HG03280 (cell line): ENCODE measurements around the gene ANKLE1.

ENCODE experiments used
- ATAC-seq: cut with Tn5 transposase; IDR thresholded peaks from one replicate; pipeline ENCODE4 v1.9.1; 2021; ENCODE audit warnings: mild to moderate bottlenecking, moderate library complexity; ENCODE audit not compliant: unreplicated experiment

ANKLE1 gene

GRCh38 chr19:17305216-17305516 is 23.5 kb downstream of the ANKLE1 start:
- ATAC-seq: no peak

GRCh38 chr19:17305517-17306284 is 24.0 kb downstream of the ANKLE1 start, which contains the start of gene MRPL34:
Gene MRPL34, plus strand, starts transcription at chr19:17305872. Its CDS starts 21 bp downstream, at chr19:17305893.
- peak; percentile 68 for ATAC-seq

DNA sequence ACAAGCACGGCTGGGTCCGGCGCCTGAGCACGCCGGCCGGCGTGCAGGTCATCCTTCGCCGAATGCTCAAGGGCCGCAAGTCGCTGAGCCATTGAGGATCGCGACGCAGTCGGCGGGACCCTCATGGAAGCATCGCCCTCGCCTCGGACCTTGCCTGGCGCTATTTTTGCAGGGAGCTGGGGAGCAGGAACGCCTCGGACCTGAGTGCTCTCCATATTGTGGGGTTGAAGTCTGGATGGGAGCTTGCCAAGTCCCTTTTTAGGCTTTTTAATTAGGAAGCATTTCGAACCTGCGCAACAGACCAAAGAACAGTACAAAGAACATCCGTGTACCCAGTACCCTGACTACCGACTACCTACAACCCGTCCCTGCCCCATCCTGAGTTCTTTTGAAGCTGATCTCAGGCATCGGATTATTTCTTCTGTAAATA is 24.6 kb downstream of the ANKLE1 start:
- no peak for ATAC-seq

DNA sequence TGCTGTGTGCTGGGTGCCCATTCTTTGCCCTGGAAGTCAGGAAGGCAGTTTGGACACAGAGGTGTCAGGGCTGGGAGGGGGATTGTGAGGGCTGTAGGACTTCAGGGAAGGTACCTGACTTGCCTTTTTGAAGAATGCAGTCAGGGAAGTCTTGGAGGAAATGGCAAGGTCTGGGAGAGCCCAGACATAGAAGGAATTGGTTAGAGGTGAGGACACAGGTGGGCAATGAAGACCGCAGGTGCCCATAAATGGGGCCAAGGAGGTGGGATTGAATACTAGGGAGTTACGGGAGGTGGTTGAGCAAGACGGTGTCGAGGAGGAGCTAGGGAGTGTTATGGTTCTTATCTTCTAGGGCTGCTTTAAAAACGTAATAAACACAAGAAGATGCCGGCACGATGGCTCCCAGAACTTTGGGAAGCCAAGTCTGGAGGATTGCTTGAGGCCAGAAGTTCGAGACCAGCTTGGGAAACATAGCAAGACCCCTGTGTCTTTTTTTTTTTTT is 26.2 kb downstream of the ANKLE1 start:
- ATAC-seq: no peak

- ATAC-seq: peak; percentile 65
Measured at GRCh38 chr19:17309198-17309964, 27.7 kb downstream of the ANKLE1 start, which contains the start of gene DDA1. Gene DDA1, plus strand, starts transcription at chr19:17309563. Its CDS starts 92 bp downstream, at chr19:17309655.

DNA sequence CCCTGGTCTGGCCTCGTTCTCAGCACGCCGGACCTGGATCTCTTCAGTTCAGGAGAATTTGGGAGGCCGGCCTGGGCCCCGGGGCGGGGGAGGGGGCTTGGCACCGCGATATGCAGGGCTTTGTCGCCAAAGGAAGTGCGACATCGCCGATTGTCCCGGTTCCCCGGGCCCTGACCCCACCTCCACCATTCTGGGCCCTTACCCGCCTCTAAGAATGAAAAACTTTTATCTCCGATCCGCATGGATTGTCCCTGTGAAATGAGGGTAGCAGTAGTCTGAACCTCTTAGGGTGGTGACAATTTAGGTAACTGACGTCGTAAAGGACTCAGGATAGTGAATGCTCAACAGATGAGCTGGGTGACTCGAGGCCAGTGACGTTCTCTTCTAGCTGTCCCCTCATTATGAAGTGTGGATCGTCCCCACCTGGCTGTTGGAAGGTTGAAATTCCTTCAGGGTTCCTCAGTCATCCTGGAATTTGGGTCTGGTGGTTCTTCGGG is 28.3 kb downstream of the ANKLE1 start:
- no peak for ATAC-seq

- no peak for ATAC-seq
Measured at GRCh38 chr19:17311455-17312188, 29.9 kb downstream of the ANKLE1 start.

GRCh38 chr19:17312189-17313113 is 30.8 kb downstream of the ANKLE1 start:
- no peak for ATAC-seq

DNA sequence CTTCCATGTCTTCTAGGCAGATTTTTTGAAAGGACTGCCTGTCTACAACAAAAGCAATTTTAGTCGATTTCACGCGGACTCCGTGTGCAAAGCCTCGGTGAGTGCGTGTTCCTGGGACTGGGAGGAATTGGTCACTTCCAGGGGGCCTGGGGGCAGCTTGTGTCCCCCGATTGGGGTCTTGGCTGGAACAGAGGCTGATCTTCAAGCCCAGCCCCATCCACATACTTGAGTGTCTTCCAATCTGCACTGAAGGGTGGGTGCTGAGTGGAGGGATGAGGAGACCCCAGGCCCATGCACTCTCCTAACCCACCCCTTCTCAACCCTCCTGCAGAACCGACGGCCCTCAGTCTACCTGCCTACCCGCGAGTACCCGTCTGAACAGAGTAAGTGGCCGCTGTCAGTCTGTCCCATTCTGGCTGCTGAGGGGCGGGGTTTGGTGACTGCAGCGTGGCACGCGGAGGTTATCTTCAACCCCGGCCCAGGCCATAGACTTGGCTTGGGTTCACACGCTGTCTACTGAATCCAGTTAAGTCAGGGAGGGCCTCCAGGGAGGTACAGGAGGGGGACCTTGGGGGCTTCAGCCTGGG is 32.4 kb downstream of the ANKLE1 start:
- ATAC-seq: no peak

DNA sequence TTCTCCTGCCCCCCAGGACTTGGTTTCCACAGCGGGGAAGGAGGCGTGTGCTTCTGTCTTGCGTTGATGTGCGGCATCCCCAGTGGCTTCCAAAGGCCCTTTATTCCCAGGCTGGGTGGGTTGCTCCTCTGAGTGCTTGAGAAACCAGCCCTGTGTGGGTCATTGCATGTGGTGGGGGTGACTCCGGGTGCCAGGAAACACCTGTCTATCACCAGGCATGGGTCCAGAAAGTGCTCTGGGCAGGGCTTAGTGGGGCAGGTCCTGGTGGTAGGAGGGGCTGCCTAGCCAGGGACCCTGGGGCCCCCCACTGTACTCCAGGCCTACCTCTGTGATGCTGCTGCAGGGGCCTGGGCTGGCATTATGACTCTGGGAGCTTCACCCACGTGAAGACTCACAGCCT is 37.3 kb downstream of the ANKLE1 start:
- no peak for ATAC-seq

GRCh38 chr19:17319473-17320238 is 38.0 kb downstream of the ANKLE1 start:
- ATAC-seq: no peak

DNA sequence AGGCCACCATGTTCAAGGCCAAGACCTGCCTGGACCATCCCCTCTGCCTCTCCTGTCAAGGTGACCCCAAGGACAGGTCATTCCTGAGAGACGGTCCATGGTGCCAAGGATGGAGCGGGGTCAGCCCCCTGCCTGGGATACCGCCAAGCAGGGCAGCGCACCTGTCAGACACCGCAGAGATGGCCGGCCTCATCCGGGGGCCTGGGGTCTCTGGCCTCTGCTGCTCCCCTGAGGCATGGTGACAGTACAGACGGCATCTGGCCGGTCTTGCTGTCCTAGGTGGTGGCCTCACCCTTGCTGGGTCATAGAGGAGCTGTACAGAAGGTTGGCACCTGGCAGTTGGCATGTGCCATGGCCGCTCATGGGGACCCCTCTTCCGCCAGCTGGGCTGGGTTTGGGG is 38.7 kb downstream of the ANKLE1 start:
- no peak for ATAC-seq

DNA sequence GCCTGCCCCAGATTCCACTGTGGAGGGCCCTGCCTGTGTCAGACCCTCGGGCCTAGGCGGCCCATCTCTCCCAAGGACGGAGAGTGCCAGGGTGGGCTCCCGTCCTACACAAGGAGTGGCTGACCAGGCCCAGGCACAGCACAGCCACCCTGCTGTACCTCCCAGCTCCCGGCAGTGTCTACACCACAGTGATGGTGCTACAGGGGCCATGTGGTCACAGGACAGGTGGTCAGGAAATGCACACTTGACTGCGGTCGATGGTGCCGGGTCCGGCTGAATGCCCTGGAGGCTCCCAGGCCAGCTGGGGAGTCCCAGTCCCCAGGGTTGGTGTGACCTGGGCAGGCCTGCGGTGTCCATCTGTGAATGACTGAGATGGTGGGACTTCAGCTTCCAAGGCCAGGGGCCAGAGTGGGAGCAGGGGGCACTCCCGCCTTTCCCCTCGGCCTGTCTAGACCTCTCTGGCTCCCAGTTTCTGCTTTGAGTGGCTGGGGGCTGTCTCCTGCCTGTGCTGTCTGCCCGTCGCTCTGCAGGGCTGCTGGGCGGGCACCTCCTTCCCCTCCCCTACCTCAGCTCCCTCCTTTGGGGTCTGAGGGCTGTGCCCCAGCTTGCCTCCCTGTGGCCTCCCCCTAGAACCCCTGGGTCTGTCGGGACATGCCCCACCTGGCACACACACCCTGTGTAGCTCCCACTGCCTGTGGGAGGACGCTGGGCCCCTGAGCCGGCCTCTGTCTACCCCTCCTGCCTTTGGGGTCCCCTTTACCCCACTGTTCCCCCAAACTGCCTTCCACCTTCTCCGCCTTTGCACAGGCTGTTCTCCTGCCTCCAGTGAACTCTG is 40.2 kb downstream of the ANKLE1 start:
- no peak for ATAC-seq

- ATAC-seq: no peak
Measured at GRCh38 chr19:17322854-17323253, 41.2 kb downstream of the ANKLE1 start.

GRCh38 chr19:17323300-17323963 is 41.7 kb downstream of the ANKLE1 start:
- no peak for ATAC-seq

GRCh38 chr19:17323964-17324332 is 42.2 kb downstream of the ANKLE1 start:
- no peak for ATAC-seq

DNA sequence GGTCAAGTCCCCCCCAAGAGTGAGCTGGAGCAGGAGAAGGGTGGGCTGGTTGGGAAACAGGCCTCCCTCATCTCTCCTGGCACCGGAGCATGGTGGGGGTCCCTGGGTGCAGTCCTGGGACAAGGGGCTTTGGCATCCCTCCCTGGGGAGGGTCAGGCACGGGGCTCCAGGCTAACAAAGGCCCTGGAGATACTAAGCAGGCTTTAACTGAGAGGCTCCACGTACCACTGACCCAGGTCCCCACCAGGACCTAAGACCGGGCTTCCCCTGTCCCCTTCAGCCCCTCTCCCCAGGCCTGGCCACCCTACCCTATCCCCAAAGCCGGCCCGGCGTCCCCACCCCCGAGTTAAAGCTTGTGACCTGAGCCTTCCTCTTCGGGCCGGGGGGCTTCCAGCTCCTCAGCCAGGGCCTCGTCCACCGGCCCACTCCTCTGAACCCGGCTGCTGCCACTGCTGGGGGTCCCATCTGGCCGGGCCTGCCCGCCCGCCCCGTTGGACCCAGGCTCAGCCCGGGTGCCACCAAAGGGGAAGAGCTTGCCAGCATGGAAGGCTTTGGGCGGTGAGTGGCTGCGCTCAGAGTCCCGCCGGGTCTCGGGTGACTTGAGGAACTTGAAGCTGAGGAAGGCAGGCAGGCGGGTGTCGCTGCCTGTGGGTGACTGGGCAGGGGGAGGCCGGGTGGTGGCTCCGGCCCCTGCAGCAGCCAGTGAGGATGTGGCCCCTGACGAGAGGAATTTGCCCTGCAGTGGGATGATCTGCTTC is 42.8 kb downstream of the ANKLE1 start:
- no peak for ATAC-seq
